Caco-2 (cell line): Measurements from ENCODE around the gene SLC2A4RG. TPM values are rescaled to one million over a fixed set of nuclear protein-coding genes. Genes with fewer than 3 reads are reported as not detected.

ENCODE experiments used
- BruUV-seq: library from RNA; stranded (reverse); fragments of 400-500 nt; replicated peaks from 2 replicates; lab custom pipeline; 2021; lab: Mats Ljungman, UMichigan
- CTCF ChIA-PET: fragments of 300-600 bp; sonication (Branson Sonifier 250); formaldehyde crosslinking; loops from one replicate; lab custom pipeline; 2022; ENCODE audit warnings: antibody characterized with exemption; lab: Charles Lee
- POLR2A ChIA-PET: fragments of 300-600 bp; sonication (Branson Sonifier 250); formaldehyde crosslinking; loops from one replicate; lab custom pipeline; 2022; ENCODE audit warnings: antibody characterized with exemption; lab: Charles Lee
- DNase-seq, 2 experiments: peaks; one replicate each; pipeline versions ENCODE4 v3.0.0 to v3.0.0-alpha.2; 2020 to 2022
- H3K27me3 ChIP-seq: replicated peaks from 2 replicates; pipeline ENCODE4 v1.6.0; 2011; ENCODE audit warnings: low read length; ENCODE audit not compliant: control insufficient read depth, insufficient read depth
- H3K36me3 ChIP-seq: 2 replicates; pipeline ENCODE4 v1.5.1; 2011; ENCODE audit warnings: low read length; ENCODE audit not compliant: control insufficient read depth, insufficient read depth
- H3K4me1 ChIP-seq: fragments of 250-450 bp; sonication (Bioruptor Pico); 2 replicates; pipeline ENCODE4 v1.5.1; 2020; ENCODE audit warnings: mild to moderate bottlenecking
- H3K4me3 ChIP-seq: 2 replicates; pipeline ENCODE4 v1.5.1; 2011; ENCODE audit warnings: low read depth, mild to moderate bottlenecking, control low read depth, low read length
- H3K9me3 ChIP-seq: fragments of 250-450 bp; sonication (Bioruptor Pico); 2 replicates; pipeline ENCODE4 v1.5.1; 2020; ENCODE audit warnings: mild to moderate bottlenecking, moderate library complexity
- H3K27ac Mint-ChIP-seq: one replicate; pipeline ENCODE4 v1.8.0; 2022; ENCODE audit warnings: mixed read lengths; ENCODE audit not compliant: unreplicated experiment
- H3K27me3 Mint-ChIP-seq: one replicate; pipeline ENCODE4 v1.8.0; 2022; ENCODE audit warnings: mixed read lengths; ENCODE audit not compliant: insufficient read depth, unreplicated experiment
- H3K36me3 Mint-ChIP-seq: one replicate; pipeline ENCODE4 v1.8.0; 2022; ENCODE audit warnings: mild to moderate bottlenecking, mixed read lengths; ENCODE audit not compliant: insufficient read depth, unreplicated experiment
- H3K4me1 Mint-ChIP-seq: one replicate; pipeline ENCODE4 v1.8.0; 2022; ENCODE audit warnings: low read depth, mixed read lengths; ENCODE audit not compliant: unreplicated experiment
- H3K4me3 Mint-ChIP-seq: one replicate; pipeline ENCODE4 v1.8.0; 2022; ENCODE audit warnings: mild to moderate bottlenecking, moderate library complexity, mixed read lengths; ENCODE audit not compliant: unreplicated experiment
- H3K9me3 Mint-ChIP-seq: one replicate; pipeline ENCODE4 v1.8.0; 2022; ENCODE audit warnings: mixed read lengths; ENCODE audit not compliant: unreplicated experiment
- intact Hi-C: fragments of 100-400 bp; cut with micrococcal nuclease; formaldehyde crosslinking; loops from one replicate; pipeline ENCODE4 v1.10.0; 2022; ENCODE audit not compliant: unreplicated experiment
- total RNA-seq: library from RNA; stranded (reverse); gene quantifications from 2 replicates; pipeline ENCODE4 v1.2.3, GENCODE V29; 2022
- TF ChIP-seq, protein P1 (sequence below), 2 experiments: fragments of 200-600 bp in 1 of 2; IDR thresholded peaks; 1 replicate in 1 of 2; 2 replicates in 1 of 2; pipeline versions ENCODE4 v1.5.1 to v1.8.0; 2011 to 2022; ENCODE audit warnings: antibody characterized with exemption in 1 of 2, control low read depth in 1 of 2, inconsistent platforms in 1 of 2, low read depth in 1 of 2, low read length in 1 of 2, mild to moderate bottlenecking in 1 of 2, moderate library complexity in 1 of 2; ENCODE audit not compliant: insufficient read depth in 1 of 2, severe bottlenecking in 1 of 2, unreplicated experiment in 1 of 2

SLC2A4RG gene
- total RNA-seq, 1 experiment from 2014 or later = 234 TPM

DNA sequence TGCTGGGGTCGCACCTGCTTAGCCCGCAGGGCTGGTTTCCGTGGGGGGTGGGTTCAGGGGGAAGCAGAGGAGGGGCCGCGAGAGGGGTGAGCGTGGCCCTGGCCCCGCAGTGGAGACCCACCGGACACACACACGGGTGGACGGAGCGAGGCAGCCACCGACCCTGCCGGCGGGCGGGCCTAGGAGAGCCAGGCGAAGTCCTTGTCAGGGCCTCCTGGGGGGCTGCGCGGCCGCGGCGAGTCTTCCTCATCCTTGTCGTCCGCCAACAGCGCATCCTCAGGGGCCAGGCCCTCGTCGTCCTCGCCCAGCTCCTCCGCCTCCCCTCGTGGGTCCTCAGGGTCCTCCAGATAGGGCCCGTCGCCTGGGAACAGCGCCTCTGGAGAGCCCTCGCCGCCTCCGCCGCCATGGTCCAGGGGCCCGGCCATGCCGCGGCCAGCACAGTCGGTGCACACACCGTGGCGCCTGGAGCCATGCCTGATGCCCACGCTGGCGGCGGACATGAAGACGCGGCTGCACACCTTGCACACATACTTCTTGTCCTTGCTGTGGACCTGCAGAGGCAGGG is 7.3 kb downstream of the SLC2A4RG start:
- H3K4me1 ChIP-seq = peaks cover 6% of the 10 kb centered on the region

DNA sequence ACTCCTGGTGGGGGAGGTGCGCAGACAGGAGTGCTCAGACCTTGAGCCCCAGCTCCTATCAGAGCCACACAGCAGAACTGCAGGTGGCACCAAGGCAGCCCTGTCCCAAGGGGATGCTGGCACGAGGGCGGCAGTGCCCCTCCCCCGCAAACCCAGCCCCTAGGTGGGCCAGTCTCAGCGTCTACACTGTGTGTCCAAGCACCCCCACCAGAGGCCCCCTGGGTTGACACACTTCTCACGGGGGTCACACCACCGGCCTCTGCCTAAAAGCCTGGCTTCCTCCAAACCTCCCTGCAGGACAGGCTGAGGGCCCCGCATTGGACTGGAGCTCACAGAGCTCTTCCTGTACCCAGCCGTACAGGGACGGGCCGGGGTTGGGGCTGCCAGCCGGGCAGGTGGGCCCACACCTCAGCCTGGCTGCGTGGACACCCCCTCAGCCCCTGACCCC is 8.1 kb downstream of the SLC2A4RG start:
- POLR2A ChIA-PET = no interaction called here
- DNase-seq = peak in 1 of 2 experiments; percentile 51
- H3K9me3 Mint-ChIP-seq = no peaks in the 10 kb centered on the region

More for the DNA sequence above, 7.3 kb downstream of the SLC2A4RG start:
- CTCF ChIA-PET = interaction anchor here (1.2 kb wide), 1 partner anchor 25 kb away, joined by 3 read pairs; no protein-coding TSS in a partner anchor
- Mint-ChIP-seq H3K9me3 (no peaks in the 10 kb centered on the region), H3K4me3 (no peak overlapping the region), H3K4me1 (no peaks in the 10 kb centered on the region), H3K27ac (no peak overlapping the region), H3K27me3 (no peaks in the 10 kb centered on the region), H3K36me3 (peaks cover 43% of the 10 kb centered on the region)
- POLR2A ChIA-PET = interaction anchor here (0.5 kb wide), 1 partner anchor 211 kb away, joined by 5 read pairs; no protein-coding TSS in a partner anchor
- DNase-seq = no peak
- H3K9me3 ChIP-seq = no peaks in the 10 kb centered on the region
- TF ChIP-seq, protein P1, sequence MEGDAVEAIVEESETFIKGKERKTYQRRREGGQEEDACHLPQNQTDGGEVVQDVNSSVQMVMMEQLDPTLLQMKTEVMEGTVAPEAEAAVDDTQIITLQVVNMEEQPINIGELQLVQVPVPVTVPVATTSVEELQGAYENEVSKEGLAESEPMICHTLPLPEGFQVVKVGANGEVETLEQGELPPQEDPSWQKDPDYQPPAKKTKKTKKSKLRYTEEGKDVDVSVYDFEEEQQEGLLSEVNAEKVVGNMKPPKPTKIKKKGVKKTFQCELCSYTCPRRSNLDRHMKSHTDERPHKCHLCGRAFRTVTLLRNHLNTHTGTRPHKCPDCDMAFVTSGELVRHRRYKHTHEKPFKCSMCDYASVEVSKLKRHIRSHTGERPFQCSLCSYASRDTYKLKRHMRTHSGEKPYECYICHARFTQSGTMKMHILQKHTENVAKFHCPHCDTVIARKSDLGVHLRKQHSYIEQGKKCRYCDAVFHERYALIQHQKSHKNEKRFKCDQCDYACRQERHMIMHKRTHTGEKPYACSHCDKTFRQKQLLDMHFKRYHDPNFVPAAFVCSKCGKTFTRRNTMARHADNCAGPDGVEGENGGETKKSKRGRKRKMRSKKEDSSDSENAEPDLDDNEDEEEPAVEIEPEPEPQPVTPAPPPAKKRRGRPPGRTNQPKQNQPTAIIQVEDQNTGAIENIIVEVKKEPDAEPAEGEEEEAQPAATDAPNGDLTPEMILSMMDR (IDR thresholded peaks at IDR 0.05; ENCODE audit: insufficient read depth in 1 of 2, low read depth in 1 of 2, low read length in 1 of 2, severe bottlenecking in 1 of 2, unreplicated experiment in 1 of 2) = peak in 1 of 2 experiments; percentile 10
- intact Hi-C loops = no loop called here
- no peaks in the 10 kb centered on the region for H3K27me3 ChIP-seq
- no peak overlapping the region for H3K4me3 ChIP-seq
- BruUV-seq = no TSS peak
- peaks cover 4% of the 10 kb centered on the region for H3K36me3 ChIP-seq

More for the DNA sequence above, 8.1 kb downstream of the SLC2A4RG start:
- Histone ChIP-seq H3K36me3 (no peaks in the 10 kb centered on the region), H3K4me1 (peaks cover 4% of the 10 kb centered on the region; the same call in 1 of the 2 replicates), H3K4me3 (no peak overlapping the region), H3K9me3 (no peaks in the 10 kb centered on the region), H3K27me3 (no peaks in the 10 kb centered on the region)
- H3K4me3 Mint-ChIP-seq = no peak overlapping the region
- intact Hi-C loops = no loop called here
- BruUV-seq = no TSS peak
- TF ChIP-seq, protein P1 (IDR thresholded peaks at IDR 0.05; ENCODE audit: insufficient read depth in 1 of 2, low read depth in 1 of 2, low read length in 1 of 2, severe bottlenecking in 1 of 2, unreplicated experiment in 1 of 2) = no peak
- peaks cover 37% of the 10 kb centered on the region for H3K36me3 Mint-ChIP-seq
- H3K27me3 Mint-ChIP-seq = no peaks in the 10 kb centered on the region
- CTCF ChIA-PET = interaction anchor here (0.5 to 1.2 kb wide), 3 partner anchors 25 to 120 kb away, joined by 3 read pairs; no protein-coding TSS in a partner anchor
- H3K27ac Mint-ChIP-seq = no peak overlapping the region
- no peaks in the 10 kb centered on the region for H3K4me1 Mint-ChIP-seq
